ENCODE results near the gene HPCAL1. TPM values are rescaled to one million over a fixed set of nuclear protein-coding genes. Genes with fewer than 3 reads are reported as not detected.

HPCAL1 gene
- total RNA-seq, 4 donors from 2014 or later: 18.6 to 59.5 (median 37.1) TPM

- no peak for TF ChIP-seq CTCF (IDR thresholded peaks at IDR 0.05; ENCODE audit: low read depth)
These were observed 5.4 kb upstream of the HPCAL1 start for GRCh38 chr2:10297191-10297830.

DNA sequence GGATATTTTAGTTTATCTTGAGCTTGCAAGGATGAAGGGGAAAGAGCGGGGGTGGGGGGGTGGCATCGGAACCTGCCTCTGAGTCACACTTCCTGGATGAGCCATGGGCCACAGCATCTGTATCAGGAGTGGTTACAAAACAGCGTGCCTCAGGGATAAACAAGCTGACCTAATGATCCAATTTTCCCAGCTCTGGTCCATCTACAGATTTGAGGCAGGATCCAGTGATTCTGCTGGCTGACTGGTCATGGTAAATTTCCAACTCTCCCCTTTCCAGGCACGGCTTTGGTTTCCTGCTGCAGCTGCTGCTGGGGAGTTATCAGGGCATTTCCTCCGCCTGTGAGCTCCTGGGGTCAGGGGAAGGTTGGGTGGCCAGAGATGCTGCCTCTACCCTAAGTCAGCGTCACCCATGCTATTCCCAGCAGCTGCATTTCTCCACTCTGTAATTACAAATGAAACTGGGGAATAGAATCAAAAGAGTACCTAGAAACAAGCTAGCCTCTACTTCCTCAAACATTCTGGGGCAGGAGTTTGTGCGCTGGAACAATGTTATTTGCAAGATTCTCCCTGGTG, 4.7 kb upstream of the HPCAL1 start:
- TF ChIP-seq CTCF (IDR thresholded peaks at IDR 0.05; ENCODE audit: low read depth): no peak

DNA sequence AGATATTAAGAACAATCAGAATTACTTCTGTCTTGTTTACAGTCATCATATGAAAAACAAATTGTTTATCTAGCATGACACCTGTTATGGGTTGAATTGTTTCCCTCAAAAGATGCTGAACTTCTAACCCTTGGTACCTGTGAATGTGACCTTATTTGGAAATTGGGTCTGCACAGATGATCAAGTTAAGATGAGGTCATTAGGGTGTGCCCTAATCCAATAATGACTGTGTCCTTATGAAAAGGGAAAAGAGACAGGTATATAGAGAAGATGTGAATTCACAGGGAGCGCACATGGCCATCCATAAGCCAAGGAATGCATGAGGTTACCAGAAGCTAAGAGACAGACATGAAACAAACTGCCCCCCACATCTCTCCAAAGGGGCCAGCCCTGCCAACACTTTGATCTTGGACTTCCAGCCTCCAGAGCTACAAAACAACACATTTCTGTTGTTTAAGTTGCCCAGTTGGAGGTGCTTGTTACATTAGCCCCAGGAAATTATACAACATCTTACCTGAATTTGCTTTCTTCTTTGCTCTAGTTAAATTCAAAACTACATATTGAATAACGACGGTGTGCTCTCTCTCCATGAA, 2.3 kb upstream of the HPCAL1 start:
- no peak for TF ChIP-seq CTCF (IDR thresholded peaks at IDR 0.05; ENCODE audit: low read depth)

GRCh38 chr2:10300997-10301940, 1.4 kb upstream of the HPCAL1 start:
- TF ChIP-seq CTCF (IDR thresholded peaks at IDR 0.05; ENCODE audit: low read depth): no peak

GRCh38 chr2:10301941-10302478, 694 bp upstream of the HPCAL1 start:
- TF ChIP-seq CTCF (IDR thresholded peaks at IDR 0.05; ENCODE audit: low read depth): no peak

DNA sequence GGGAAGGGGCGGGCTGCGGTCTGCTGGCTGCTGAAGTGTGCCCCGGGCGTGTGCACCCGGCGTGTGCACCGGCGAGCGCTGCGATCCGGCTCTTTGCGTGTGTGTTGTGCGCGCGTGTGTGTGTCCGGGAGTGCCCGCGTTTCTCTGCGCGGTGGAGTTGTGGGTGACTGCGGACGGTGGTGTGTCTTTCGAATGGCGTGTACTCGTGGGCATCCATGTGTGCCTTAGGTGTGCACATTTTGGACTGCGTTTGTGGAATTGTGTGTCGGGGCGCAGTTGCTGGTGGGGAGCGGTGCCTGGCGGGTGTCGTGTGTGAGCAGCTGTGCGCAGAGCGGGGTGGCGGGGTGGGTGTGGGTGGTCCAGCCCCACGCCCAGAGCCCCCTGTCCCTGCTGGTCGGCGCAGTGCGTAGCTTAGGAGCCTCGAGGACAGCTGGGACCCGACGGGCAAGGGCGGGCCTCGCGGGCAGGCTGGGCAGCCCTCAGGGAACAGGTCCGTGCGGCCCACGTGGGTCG, 533 bp downstream of the HPCAL1 start:
- no peak for TF ChIP-seq CTCF (IDR thresholded peaks at IDR 0.05; ENCODE audit: low read depth)

All from subcutaneous adipose tissue (tissue), 4 donors.